Colon (tissue), 2 donors: ENCODE results near the gene UMAD1.
A peak's percentile ranks its signal among the peaks of the same experiment; 100 is the strongest.

Experiments
- FAIRE-seq: peaks from 2 replicates; lab custom pipeline; 2012; peaks lifted over from hg19 to GRCh38; lab: Jason Lieb, UNC
- donor health status: control.
- donor health status: control.

Gene UMAD1

GRCh38 chr7:7688956-7689355 lies 48.4 kb downstream of the UMAD1 start:
- FAIRE-seq, result no peak

GRCh38 chr7:7693881-7694280 lies 53.3 kb downstream of the UMAD1 start:
- FAIRE-seq, result no peak

DNA sequence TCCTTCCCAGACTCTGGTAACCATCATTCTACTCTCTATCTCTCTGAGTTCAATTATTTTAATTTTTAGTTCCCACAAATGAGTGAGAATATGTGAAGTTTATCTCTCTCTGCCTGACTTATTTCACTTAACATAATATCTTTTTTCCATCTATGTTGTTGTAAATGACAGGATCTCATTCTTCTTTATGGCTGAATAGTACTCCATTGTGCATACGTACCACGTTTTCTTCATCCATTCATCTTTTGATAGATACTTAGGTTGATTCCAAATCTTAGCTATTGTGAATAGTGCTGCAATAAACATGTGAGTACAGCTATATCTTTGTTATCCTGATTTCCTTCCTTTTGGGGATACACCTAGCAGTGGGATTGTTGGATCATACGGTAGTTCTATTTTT lies 54.0 kb downstream of the UMAD1 start:
- no peak for FAIRE-seq

- FAIRE-seq, result no peak
Observed at GRCh38 chr7:7695111-7695817, 54.7 kb downstream of the UMAD1 start.

DNA sequence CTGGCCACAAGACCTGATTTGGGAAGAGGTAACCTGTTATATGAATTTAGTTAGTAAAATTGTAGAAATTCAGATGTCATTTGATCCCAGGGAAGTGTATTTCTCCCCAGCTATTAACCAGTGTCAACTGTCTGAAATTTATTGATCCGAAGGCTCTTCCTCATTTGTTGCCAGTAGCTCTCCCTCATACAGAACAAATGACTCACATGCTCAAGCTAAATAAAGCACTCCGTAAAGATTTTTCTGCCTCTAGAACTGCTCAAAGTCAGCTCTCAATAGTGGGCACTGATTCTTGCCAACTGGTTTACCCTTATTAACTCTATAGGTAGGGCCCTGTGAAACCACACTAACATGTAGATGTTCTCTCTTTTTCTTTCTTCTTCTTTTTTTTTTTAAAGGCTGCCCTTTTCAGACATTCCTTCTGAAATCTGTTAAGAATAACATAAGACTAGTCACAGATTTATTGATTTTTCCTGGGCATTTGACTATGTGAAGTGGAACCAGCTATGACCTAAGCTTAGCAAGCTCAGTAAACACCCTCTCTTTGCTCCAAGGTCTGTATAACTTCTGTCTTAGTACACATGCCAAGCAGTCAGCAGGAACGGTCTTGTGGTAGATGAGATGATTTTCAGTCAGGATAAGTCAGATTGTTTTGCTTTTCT lies 56.0 kb downstream of the UMAD1 start:
- no peak for FAIRE-seq

DNA sequence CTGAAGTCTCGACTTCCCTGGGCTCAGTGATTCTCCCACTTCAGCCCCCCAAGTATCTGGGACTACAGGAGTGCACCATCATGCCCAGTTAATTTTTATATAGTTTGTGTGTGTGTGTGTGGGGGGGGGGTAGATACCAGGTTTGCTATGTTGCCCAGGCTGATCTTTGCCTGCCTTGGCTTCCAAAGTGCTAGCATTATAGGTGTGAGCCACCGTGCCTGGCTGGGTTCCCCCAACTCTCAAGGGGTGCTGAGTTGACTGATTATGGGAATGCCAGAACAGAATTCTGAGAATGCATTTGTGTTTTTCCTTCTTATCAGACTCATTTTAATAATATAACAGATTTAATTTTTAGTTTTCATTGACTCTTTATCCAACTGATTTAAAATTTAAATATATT lies 58.4 kb downstream of the UMAD1 start:
- FAIRE-seq, result peak; percentile 24

DNA sequence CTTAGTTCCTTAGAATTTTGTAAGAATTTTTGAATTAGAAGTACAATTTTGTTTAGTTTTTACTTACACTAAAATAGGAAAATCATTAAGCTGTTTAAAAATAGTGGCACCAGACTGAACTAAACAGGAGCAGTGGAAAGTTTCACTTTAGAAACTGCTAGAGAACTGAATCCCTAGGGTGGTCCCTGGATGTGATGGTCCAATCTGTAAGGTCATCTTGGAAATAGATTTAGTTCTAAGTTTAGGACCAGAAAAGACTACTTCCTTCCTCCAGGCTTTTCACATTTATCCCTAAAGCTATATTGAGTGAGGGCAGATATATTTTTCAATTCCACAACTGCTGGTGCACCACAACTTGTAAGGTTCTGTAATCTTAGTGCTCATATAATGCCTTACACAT lies 58.8 kb downstream of the UMAD1 start:
- FAIRE-seq, result no peak

DNA sequence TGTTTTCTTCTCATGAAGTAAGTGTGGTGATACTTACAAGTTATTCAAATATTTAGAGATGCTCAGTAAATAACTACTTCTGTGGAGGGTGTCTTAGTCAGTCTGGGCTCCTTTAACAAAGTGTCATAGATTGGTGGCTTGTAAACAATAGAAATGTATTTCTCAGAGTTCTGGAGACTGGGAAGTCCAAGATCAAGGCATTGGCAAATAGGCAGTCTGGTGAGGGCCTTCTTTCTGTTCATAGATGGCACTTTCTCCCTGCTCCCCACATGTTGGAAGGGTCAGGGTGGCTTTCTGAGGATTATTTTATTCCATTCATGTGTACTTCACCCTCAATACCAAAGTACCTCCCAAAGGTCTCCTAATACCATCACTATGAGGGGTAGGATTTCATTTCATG lies 59.4 kb downstream of the UMAD1 start:
- FAIRE-seq, result no peak

DNA sequence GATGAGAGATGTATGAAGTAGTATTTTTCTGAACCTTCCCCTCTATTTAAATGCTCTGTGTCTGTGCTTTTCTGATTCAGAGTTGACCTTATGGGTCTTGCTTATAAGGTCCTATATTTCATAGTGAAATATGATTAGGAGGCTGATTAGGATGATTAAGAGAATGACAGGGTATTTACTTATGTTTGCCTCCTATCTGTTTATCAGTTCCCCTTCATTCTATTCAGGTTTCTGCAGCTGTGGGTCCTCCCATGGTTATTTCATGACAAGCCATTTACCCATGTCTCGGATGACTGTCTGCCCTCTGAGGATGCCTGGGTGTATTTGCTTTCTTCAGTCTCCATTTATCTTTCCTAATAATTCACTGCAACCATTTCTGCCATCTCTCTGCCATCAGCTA lies 61.0 kb downstream of the UMAD1 start:
- no peak for FAIRE-seq

- FAIRE-seq, result no peak
Observed at GRCh38 chr7:7702826-7703225, 62.3 kb downstream of the UMAD1 start.

GRCh38 chr7:7703427-7703826 lies 62.9 kb downstream of the UMAD1 start:
- FAIRE-seq, result no peak

DNA sequence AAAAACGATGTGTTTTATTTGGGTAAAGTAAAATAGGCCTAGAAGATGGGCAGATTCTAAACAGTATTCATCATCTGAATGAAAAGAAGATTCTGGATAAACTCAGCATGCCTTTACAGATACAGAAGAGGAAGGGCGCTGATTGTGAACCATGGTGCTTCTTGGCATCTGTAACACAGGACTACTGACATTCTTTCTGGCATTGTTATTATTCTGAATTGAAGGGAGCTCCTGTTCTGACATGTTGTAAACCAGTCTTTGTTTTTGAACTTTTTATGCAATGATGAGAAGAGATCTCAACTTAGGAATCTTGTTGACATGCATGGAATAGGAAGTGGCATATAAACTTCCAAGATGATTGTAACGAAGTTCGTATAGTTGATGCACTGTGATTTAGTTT lies 64.3 kb downstream of the UMAD1 start:
- no peak for FAIRE-seq

GRCh38 chr7:7705318-7705717 lies 64.8 kb downstream of the UMAD1 start:
- FAIRE-seq, result no peak

DNA sequence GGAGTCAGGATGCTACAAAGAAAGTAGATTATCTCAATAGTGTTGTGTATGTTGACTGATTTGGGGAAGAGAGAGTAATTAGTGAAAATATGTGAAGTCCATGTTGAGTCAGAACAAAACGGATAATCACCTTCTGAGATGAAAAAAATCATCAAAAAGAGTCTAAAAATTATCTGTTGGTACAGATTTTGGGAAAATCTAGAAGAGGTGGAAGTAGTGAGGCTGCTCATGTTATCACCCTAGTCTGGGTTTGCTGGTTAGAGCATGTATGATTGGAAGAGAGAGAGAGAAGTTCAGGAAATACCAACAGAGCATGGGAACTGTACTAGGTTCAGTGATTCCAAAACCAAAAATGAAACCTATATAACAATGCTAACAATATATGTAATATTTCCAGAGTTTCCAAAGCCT lies 65.6 kb downstream of the UMAD1 start:
- no peak for FAIRE-seq

GRCh38 chr7:7706556-7707172 lies 66.1 kb downstream of the UMAD1 start:
- no peak for FAIRE-seq

GRCh38 chr7:7707246-7707645 lies 66.7 kb downstream of the UMAD1 start:
- FAIRE-seq, result no peak

DNA sequence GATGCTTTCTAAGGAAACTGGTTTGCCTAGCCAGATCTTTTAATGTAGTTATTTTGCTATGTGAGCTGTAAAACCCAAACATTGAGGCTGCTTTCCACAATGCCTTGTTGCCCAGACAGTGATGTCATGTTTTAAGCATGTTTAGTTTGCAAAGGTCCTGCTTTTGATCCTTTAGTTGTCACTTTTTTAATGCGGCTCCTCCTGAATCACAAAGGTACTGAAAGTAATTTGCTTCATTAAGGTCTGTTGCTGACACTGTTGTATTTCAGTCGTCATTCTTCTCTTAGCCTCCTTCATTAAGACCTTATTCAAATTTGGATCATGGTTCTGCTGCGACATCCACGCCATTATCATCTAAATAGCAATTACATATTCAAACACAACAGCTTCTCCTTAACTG lies 67.3 kb downstream of the UMAD1 start:
- no peak for FAIRE-seq

DNA sequence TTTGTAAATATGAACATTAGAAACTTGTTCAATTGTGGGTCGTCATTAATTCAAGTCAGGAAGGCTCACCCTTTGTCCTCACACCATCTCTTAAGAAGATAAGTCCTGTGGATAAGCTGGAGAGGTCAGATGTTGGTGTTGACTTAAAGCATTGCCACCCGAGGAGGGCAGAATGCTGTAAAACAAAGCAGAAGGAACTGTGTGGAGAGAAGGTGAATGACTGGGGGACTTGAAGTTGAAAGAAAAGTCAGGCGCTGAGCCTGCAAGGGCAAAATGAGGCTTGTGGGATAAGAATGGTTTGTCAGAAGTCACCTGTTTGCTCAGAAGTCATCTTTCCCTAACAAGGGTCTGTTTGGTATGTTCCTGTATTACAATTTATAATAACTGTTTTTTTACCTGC lies 68.7 kb downstream of the UMAD1 start:
- FAIRE-seq, result no peak

- FAIRE-seq, result no peak
Observed at GRCh38 chr7:7710469-7710868, 69.9 kb downstream of the UMAD1 start.

DNA sequence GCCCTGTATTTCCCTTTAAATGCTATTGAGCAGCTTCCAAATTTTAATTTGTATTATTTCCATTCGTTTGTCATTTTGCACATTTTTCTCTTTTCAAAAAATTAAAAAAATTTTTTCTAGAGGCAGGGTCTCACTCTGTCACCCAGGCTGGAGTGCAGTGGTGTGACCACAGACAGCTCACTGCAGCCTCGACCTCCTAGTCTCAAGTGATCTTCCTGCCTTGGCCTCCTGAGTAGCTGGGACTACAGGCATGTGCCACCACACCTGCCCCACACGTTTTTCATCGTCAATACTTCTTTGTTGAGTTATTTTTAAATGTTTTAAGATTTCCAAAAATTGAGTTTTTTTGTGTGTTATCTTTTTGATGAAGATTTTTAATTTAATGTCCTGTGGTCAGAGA lies 73.2 kb downstream of the UMAD1 start:
- FAIRE-seq, result no peak

- no peak for FAIRE-seq
Observed at GRCh38 chr7:7718492-7718891, 77.9 kb downstream of the UMAD1 start, which contains the start of gene RPA3. TSS of gene RPA3 (minus strand) at chr7:7718607. CDS start at chr7:7640418, 78,189 bp downstream.

DNA sequence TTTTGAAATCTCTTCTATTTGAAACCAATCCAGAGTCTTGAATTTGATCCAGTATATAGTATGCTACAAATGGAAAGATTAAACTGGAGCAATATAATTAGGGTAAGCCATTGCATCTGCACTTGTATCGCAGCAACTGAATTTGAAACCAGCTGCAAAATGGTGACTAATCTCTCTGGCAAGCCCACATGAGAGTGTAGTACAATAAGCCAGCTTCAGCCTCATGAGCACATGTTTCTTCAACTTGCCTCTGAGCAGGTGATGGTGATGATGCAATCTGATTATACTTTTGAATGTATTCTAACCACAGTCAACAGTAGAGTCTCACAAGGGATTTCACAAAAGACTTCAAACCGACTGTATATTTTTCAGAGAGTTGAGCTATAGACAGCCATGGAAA lies 78.7 kb downstream of the UMAD1 start:
- no peak for FAIRE-seq

DNA sequence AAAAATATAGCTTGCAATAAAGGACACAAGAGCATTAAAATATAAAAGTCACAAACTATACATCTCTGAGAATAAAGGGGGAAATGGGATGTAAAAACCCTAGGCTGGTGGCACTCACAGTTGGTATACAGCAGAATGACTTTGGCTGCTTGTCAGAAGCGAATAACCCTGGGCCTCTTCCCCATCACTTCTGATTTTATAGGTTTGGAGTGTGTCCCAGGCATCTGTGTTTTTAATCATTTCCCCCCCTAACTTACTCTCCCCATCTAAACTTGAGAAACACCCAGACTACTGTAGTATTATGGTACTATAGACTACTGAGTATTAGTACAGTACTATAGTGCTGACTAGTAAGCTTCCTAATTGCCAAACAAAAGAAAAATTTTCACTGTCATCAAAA lies 79.6 kb downstream of the UMAD1 start:
- no peak for FAIRE-seq
